NCI-H1105 treated with DMSO at 0.1 percent for 48 hours (cell line): ENCODE data around the gene LRRC38.
"Not testable (repeated sequence)": the region's sequence is repeated elsewhere in the genome, so short reads cannot be mapped to it uniquely, and the experiment has no call there.

Experiments
- DNase-seq: peaks from one replicate; lab custom pipeline; 2025; lab: John Stamatoyannopoulos, UW

LRRC38 gene

GRCh38 chr1:13465515-13465914 is 48.3 kb downstream of the LRRC38 start:
- DNase-seq: no peak

- DNase-seq: no peak
Measured at GRCh38 chr1:13462682-13463081, 51.1 kb downstream of the LRRC38 start.

DNA sequence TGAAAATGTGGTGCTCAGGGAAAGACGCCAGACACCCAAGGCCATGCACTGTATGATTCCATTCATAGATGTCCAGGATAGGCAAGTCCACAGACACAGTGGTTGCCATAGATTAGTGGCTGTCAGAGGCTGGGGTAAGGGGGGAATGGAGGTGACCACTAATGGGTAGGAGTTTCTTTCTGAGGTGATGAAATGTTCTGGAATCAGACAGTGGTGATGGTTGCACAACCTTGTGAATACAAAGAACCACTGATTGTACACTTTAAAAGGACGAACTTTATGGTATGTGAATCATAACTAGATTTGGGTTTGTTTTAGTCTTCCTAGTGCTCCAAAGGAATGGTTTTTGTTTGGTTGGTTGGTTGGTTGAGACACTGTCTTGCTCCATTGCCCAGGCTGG is 51.8 kb downstream of the LRRC38 start:
- no peak for DNase-seq

DNA sequence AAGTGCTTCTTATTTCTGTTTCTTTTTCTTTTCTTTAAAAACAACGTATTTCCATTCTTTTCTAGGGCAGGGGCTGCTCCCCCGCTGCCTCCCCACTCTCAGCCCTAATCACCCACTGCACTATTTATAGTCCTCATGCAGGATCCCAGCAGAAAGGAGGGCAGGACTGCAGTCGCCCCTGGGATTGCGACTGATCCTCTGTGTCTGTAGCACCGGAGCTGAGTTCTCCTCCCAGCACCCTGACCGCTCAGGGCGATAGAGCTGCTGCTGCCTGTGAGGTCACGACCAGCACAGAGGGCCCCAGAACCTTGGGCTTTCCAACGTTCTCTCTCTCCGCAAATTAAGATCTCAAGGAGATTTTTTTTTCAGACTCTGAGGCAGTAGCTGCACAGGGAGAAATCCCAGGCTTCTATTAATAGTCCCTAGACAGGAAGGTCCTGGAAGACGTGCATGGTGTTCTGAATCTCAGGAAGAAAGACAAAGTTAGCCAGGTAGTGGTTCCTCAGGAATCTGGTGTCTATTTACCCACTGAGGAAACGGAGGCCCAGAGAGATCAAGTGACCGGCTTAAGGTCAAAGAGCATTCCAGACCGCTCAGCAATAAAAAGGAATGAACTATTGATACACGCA is 56.8 kb downstream of the LRRC38 start:
- no peak for DNase-seq

DNA sequence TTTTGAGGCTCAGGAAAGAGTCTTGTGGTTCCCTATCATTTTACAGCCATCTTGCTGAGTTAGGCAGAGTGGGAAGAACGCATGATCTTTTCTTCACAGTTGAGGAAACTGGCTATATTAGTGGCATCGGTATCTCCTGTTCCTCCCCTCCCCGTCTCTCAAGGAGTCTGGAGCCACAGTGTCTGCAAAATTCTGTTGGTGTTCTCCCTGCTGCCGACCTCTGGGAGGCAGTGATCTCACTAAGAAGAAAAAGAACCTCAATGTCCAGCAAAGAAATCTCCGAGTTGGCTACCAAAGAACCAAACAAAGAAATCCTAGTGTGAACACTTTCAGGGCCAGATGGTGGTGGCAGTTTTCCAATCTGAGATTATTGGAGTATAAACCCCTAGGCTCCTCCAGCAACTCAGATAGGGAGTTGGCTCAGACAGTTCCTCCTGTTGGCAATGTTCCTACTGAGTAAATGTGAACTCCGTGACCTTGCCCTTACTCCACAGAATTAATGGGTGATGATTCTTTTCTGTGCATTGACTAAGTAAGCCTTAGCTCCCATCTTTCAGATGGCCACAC is 62.3 kb downstream of the LRRC38 start:
- DNase-seq: no peak

DNA sequence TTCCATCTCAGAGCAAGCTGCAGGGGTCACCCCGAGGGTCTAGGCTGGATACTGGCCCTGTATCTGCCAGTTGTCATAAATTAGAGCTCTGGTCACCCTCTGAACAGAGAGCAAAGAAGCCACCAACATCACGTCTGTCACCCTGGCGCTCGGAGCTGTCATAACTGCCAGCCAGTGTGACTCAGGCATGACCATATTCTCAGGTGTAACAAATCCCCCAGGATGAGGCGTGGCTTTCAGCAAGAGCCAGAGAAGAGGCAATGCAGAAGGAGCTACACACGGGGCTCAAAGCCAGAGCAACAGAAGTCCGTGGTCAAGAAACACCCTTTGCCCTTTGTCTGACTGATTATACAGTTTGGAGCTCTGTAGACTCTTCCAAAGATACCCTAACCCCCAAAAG is 63.6 kb downstream of the LRRC38 start:
- DNase-seq: no peak

DNA sequence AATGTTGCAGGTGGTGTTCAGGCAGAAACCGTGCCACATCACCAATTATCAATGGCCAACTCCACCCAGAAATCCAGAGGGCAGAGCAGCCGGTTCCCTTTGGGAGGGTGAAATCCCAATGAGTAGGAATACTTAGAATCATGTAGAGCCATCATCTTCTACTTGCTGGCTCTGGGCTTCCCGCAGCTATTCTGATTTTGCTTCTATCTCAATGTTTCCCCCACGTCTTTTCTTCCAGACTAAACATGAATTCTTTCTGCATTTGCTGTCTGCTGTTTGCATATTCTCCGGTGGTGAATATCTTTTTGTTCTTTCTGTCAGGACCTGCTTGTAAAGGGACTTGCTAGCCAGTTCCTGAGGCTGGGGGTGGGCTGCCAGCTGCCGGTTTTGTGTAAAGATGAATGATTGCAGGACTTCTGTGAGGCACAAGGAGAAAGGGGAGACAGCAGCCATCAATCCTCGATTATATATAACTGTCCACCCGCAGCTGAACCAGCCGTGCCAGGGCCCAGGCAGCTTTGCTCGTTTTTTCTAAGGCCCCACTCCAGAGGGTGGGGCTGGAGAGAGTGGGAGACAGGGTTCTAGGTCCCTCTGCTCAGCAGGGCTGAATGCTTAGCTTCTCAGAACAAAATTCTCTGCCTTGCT is 70.3 kb downstream of the LRRC38 start:
- no peak for DNase-seq

DNA sequence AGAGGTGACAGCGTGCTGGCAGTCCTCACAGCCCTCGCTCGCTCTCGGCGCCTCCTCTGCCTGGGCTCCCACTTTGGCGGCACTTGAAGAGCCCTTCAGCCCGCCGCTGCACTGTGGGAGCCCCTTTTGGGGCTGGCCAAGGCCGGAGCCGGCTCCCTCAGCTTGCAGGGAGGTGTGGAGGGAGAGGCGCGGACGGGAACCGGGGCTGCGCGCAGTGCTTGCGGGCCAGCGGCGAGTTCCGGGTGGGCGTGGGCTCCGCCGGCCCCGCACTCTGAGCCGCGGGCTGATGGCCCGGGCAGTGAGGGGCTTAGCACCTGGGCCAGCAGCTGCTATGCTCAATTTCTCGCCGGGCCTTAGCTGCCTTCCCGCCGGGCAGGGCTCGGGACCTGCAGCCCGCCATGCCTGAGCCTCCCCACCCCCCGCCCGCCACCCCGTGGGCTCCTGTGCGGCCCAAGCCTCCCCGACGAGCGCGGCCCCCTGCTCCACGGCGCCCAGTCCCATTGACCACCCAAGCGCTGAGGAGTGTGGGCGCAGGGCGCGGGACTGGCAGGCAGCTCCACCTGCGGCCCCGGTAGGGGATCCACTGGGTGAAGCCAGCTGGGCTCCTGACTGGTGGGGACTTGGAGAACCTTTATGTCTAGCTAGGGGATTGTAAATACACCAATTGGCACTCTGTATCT is 74.6 kb downstream of the LRRC38 start:
- DNase-seq: not testable (repeated sequence)

DNA sequence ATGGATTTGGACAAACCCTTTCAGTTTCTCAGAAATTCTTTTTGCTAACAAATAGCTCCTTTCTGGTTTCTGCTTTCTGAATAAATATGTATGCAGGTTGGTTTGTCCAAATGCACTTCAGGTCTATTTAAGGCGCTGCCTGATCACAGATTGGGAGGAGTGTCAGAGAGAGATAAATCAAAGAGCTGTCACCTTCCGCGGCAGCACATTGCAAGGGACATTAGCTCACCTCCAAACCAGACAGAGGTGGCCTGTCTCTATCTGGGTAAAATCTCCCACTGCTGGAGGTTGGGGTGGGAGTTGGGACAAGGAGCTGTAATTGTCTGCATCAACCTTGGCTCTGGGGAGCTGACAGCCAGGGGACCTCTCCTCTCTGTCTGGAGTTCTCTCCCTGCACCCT is 78.3 kb downstream of the LRRC38 start:
- no peak for DNase-seq

GRCh38 chr1:13433694-13434358 is 80.0 kb downstream of the LRRC38 start:
- not testable (repeated sequence) for DNase-seq

DNA sequence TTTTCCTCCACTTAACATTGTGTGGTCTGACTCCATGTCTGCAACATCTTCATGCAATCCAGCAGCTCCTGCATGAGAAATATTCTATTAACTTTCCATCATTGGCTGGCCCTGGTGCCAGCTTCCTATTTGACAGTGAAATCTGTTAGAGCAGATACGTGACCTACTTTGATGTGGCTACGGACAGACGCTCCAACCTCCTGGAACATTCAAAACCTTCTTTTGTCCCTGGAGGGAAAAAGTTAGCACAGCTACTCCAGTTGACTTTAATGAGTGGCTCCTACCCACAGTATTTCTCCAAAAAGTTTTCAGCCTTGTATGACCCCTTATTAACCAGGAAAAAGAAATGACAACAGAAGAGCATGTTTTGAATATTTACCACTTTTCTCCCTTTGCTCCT is 81.6 kb downstream of the LRRC38 start:
- no peak for DNase-seq

DNA sequence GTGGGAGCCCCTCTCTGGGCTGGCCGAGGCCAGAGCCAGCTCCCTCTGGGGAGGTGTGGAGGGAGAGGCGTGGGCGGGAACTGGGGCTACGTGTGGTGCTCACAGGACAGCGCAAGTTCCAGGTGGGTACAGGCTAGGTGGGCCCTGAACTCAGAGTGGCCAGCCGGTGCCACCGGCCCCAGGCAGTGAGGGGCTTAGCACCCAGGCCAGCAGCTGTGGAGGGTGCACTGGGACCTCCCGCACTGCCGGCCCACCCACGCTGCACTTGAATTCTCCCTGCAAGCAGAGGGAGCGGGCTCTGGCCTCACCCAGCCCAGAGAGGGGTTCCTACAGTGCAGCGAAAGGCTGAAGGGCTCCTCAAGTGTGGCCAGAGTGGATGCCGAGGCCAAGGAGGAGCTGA is 83.3 kb downstream of the LRRC38 start:
- no peak for DNase-seq
